Activated T-cell treated with anti-CD3 and anti-CD28 coated beads, Interleukin-2, amount 50 U/mL, for 72 hours (primary cell): ENCODE results near the gene FAM219B. TPM values are rescaled to one million over a fixed set of nuclear protein-coding genes. Genes with fewer than 3 reads are reported as not detected.
"Not testable (repeated sequence)": the region's sequence is repeated elsewhere in the genome, so short reads cannot be mapped to it uniquely, and the experiment has no call there.

Source experiments
- ATAC-seq, 2 donors: fragments of 150-1000 bp; cut with Tn5 transposase; replicated peaks in 1 of 2; 2 replicates each; pipeline ENCODE4 v1.10.0; 2021; ENCODE audit warnings: moderate library complexity in 2 of 2, mild to moderate bottlenecking in 1 of 2
- DNase-seq, 2 donors: peaks; one replicate each; pipeline ENCODE4 v3.0.0; 2021 to 2022; ENCODE audit warnings: mixed read lengths in 1 of 2
- H3K27ac Mint-ChIP-seq: one replicate; pipeline ENCODE4 v1.8.0; 2022; ENCODE audit warnings: mild to moderate bottlenecking, moderate library complexity, mixed read lengths
- H3K27me3 Mint-ChIP-seq: one replicate; pipeline ENCODE4 v1.8.0; 2022; ENCODE audit warnings: low read depth, mixed read lengths
- H3K36me3 Mint-ChIP-seq, 2 donors: one replicate each; pipeline ENCODE4 v1.8.0; 2022; ENCODE audit warnings: mixed read lengths in 2 of 2, mild to moderate bottlenecking in 1 of 2; ENCODE audit not compliant: insufficient read depth in 2 of 2
- H3K4me1 Mint-ChIP-seq: one replicate; pipeline ENCODE4 v1.8.0; 2022; ENCODE audit warnings: low read depth, mixed read lengths
- H3K4me3 Mint-ChIP-seq, 2 donors: one replicate each; pipeline ENCODE4 v1.8.0; 2022; ENCODE audit warnings: mild to moderate bottlenecking in 2 of 2, mixed read lengths in 2 of 2, moderate library complexity in 2 of 2
- H3K9me3 Mint-ChIP-seq, 2 donors: one replicate each; pipeline ENCODE4 v1.8.0; 2022; ENCODE audit warnings: mixed read lengths in 2 of 2
- total RNA-seq, 2 donors: library from RNA; stranded (reverse); gene quantifications; one replicate each; pipeline ENCODE4 v1.2.3, GENCODE V29; 2022

Gene FAM219B
- total RNA-seq, 2 donors from 2014 or later = 88.3 to 90.1 TPM

DNA sequence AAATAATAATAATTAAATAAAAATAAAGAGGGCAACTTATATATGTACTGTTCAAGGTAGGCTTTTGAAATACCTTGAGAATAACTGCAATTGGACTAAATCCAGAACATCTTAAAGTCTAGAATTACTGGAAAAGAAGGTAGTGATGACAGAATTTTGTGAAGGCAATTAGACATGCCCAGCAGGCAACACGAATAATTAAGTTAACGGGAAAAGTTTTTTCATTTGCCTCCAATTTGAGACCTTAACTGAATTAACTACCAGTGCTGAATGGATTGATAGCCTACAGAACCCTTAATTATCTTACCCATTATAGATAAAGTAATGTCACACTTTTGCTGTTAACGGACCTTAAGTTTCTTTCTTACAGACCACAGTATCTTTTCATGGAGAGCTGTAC lies 17.9 kb upstream of the FAM219B start:
- Mint-ChIP-seq H3K4me3 (no peak overlapping the region), H3K27me3 (no peaks in the 10 kb centered on the region)
- no peak for ATAC-seq

DNA sequence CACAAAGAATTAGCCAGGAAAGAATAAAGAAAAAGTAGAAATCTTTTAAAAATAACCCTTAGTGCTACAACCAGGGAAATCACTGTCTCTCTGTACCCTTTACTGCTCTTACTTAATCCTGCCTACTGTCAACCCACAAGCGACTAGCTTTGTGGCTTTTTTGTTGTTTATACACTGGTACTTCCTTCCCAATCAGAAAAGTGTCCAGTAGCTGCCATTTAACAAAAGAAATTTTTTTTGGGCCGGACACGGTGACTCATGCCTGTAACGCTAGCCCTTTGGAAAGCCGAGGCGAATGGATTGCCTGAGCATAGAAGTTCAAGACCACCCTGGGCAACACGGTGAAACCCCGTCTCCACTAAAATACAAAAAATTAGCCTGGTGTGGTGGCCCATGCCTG lies 13.8 kb upstream of the FAM219B start:
- H3K27ac Mint-ChIP-seq = no peak overlapping the region
- ATAC-seq (no peak), DNase-seq (no peak)
- H3K27me3 Mint-ChIP-seq = no peaks in the 10 kb centered on the region
- H3K9me3 Mint-ChIP-seq = no peaks in the 10 kb centered on the region
- peaks cover 11 to 29% of the 10 kb centered on the region in 2 donors for H3K36me3 Mint-ChIP-seq
- H3K4me1 Mint-ChIP-seq = peaks cover 6% of the 10 kb centered on the region
- no peak overlapping the region for H3K4me3 Mint-ChIP-seq

More for the DNA sequence above, 17.9 kb upstream of the FAM219B start:
- peaks cover 6 to 22% of the 10 kb centered on the region in 2 donors for H3K36me3 Mint-ChIP-seq
- DNase-seq = no peak
- peaks cover 6% of the 10 kb centered on the region for H3K4me1 Mint-ChIP-seq
- H3K9me3 Mint-ChIP-seq = no peaks in the 10 kb centered on the region
- no peak overlapping the region for H3K27ac Mint-ChIP-seq

DNA sequence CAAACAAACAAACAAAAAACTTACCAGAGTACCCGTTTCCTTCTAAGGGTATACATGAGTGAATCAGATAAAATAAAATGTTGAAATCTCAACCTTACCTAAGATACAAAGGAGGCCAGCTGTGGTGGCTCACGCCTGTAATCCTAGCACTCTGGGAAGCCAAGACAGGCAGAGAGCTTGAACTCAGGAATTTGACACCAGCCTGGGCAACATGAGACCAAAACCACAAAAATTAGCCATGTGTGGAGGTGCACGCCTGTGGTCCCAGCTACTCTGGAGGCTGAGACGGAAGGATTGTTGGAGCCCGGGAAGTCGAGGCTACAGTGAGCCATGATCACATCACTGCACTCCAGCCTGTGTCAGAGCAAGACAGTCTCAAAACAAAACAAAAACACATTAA lies 11.0 kb upstream of the FAM219B start:
- no peaks in the 10 kb centered on the region for H3K9me3 Mint-ChIP-seq
- H3K27me3 Mint-ChIP-seq = no peaks in the 10 kb centered on the region
- H3K36me3 Mint-ChIP-seq = peaks cover 10 to 24% of the 10 kb centered on the region in 2 donors
- DNase-seq = no peak
- no peak overlapping the region for H3K27ac Mint-ChIP-seq
- H3K4me1 Mint-ChIP-seq = no peaks in the 10 kb centered on the region
- ATAC-seq = no peak
- no peak overlapping the region for H3K4me3 Mint-ChIP-seq

DNA sequence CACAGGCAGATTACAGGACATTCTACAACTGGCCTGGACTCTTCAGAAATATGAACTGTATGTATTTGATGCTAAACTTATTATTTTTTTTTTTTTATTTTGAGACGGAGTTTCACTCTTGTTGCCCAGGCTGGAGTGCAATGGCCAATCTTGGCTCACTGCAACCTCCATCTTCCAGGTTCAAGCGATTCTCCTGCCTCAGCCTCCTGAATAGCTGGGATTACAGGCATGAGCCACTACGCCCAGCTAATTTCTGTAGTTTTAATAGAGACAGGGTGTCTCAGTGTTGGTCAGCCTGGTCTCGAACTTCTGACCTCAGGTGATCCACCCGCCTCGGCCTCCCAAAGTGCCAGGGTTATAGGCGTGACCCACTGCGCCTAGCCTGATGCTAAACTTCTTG lies 7.1 kb upstream of the FAM219B start:
- not testable (repeated sequence) for H3K4me1 Mint-ChIP-seq, H3K27ac Mint-ChIP-seq, H3K9me3 Mint-ChIP-seq

DNA sequence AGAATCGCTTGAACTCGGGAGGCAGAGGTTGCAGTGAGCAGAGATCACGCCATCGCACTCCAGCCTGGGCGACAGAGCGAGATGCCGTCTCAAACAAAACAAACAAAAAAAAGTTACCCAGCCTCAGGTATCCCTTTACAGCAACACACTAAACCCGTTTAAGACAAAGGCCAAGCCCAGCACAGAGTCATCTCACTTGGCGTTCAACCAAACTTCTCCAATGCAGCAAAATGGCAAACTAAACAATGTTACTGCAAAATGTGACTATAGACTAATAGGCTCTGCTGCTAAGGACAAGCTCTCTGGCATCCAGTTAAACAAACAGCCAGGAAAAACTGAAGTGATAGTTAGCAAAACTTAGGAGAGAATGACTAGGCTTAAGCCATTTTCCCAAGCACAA lies 6.4 kb upstream of the FAM219B start:
- Mint-ChIP-seq H3K4me1 (no peaks in the 10 kb centered on the region), H3K27me3 (no peaks in the 10 kb centered on the region), H3K27ac (no peak overlapping the region), H3K9me3 (no peaks in the 10 kb centered on the region), H3K4me3 (no peak overlapping the region), H3K36me3 (peaks cover 0 to 13% of the 10 kb centered on the region in 2 donors)
- ATAC-seq = no peak
- DNase-seq = no peak

More for the DNA sequence above, 7.1 kb upstream of the FAM219B start:
- not testable (repeated sequence) for ATAC-seq, H3K27me3 Mint-ChIP-seq, DNase-seq, H3K4me3 Mint-ChIP-seq
- H3K36me3 Mint-ChIP-seq = peaks cover 3 to 15% of the 10 kb centered on the region in 2 donors

DNA sequence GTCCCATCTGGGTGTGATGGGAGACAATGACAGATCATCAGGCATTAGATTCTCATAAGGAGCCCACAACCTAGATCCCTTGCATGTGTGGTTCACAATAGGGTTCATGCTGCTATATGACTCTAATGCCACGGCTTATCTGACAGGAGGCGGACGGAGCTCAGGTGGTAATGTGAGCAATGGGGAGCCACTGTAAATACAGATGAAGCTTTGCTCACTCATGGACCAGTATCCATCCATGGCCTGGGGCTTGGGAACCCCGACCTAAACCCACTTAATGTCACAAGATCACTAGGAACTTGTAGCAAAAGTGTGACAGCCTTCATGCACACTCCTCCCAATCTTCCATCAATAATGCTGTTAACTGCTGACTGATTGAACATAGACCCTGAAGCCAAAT lies 2.0 kb upstream of the FAM219B start:
- no peak overlapping the region for H3K27ac Mint-ChIP-seq
- H3K4me3 Mint-ChIP-seq = no peak overlapping the region
- ATAC-seq (no peak), DNase-seq (no peak)
- no peaks in the 10 kb centered on the region for H3K9me3 Mint-ChIP-seq
- peaks cover 3 to 4% of the 10 kb centered on the region in 2 donors for H3K36me3 Mint-ChIP-seq
- H3K27me3 Mint-ChIP-seq = no peaks in the 10 kb centered on the region
- H3K4me1 Mint-ChIP-seq = peaks cover 25% of the 10 kb centered on the region

DNA sequence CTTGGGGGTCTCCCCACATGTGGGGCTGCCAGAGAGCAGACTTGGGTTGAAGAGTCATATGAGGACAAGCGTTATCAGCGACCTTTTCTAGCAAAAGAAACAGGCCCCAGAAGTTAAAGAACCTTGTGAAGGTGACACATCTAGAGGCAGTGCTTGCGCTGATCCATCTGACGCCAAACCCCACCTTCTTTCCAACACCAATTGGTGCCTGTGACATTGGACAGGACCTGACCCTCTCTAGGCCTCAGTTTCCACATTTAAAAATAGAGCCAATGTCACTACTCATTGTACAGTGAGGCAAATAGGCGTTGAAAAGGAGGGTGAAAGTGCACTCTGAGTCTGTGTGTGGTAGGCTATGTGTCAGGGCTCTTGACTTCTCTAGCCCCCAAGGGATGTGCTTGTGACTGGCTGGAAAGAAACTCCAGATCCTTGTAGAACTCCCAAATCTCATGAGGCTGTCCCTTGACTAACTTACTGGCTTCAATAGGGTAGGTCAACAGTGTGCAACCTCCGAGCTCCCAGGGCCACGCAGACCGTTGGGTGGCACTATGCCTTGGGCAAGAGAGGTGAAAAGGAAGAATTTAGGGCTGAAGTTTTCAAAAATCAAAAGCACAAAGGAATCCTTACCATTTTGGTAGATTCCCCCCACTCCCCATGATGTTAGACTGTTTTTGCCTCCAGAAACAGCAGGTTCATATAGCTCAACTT lies 666 bp upstream of the FAM219B start:
- DNase-seq (no peak), ATAC-seq (peak; percentile 4 to 20)
- Mint-ChIP-seq H3K4me3 (peak overlapping the region; percentile 87 to 97), H3K36me3 (peaks cover 5 to 7% of the 10 kb centered on the region in 2 donors), H3K27ac (peak overlapping the region; percentile 96), H3K4me1 (peaks cover 25% of the 10 kb centered on the region), H3K9me3 (no peaks in the 10 kb centered on the region), H3K27me3 (no peaks in the 10 kb centered on the region)

DNA sequence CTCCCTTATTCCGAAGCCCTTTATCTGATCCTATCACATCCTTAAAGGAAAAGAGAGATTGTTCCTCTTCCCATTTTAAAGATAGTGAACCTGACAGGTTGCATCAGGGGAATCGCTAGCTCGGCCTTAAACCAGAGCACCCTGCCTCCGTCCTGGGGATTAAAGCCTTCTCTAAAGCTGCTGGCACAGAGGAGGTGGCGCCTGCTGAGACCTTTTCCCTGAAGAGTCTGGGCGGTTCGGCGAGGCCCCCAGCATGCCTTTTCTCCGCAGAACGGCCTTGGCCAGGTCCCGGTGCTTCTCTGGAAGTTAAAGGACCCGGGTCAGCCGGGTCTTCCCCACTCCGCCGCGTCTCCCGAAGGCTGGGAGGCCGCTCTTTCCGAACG lies 593 bp downstream of the FAM219B start:
- Mint-ChIP-seq H3K4me3 (peak overlapping the region; percentile 87 to 97), H3K9me3 (no peaks in the 10 kb centered on the region), H3K27me3 (no peaks in the 10 kb centered on the region), H3K27ac (peak overlapping the region; percentile 54), H3K4me1 (peaks cover 26% of the 10 kb centered on the region), H3K36me3 (peaks cover 5 to 8% of the 10 kb centered on the region in 2 donors)
- ATAC-seq (peak; percentile 27 to 35), DNase-seq (no peak)

DNA sequence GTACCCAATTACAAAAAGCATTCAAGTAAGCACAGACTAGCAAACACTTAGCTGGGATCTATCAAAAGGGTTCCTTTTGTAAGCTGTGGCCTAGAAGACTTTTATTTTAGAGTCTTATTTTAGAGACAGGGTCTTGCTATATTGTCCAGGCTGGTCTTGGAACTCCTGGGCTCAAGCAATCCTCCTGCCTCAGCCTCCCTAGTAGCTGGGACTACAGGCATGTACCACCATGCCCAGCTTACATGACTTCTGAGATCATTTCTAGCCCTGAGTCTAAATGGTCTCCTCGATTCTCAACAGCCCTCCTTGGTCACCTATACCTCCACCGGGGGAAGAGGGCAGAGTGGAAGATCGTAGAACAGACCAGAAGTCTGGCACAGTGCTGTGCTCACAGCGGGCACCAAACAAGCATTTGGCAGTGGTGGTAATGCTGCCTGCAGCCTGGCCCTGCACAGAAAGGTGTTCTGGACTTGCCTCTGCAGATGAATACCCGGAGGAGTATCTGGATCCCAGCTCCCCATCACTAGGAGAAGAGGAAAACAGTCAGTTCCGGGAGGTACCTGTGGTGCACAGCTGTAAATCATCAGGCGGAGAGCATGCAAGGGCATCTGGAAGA lies 2.4 kb downstream of the FAM219B start:
- Mint-ChIP-seq H3K9me3 (no peaks in the 10 kb centered on the region), H3K4me3 (peak overlapping the region; percentile 87 to 97), H3K27me3 (no peaks in the 10 kb centered on the region), H3K36me3 (peaks cover 6 to 13% of the 10 kb centered on the region in 2 donors), H3K4me1 (peaks cover 32% of the 10 kb centered on the region), H3K27ac (no peak overlapping the region)
- DNase-seq (no peak), ATAC-seq (no peak)

DNA sequence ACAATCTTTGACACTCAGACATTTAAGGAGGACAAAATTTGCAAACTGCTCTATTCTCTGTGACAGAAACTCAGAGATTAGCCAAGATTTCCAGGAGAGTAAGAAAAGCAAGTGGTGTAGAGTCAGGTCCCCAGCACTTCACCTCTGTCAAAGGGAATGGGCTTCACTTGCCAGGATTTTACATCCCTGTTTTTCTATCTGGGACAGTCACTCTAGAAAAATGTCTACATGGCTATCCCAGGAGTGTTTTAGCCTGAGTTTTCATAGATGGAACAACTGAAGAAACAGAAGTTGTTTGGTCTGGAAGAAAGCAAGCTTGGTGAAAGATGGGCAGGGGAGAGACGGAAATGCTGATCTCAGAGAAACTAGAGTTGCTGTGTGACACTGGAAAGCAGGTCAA lies 3.0 kb downstream of the FAM219B start:
- ATAC-seq = no peak
- Mint-ChIP-seq H3K27me3 (no peaks in the 10 kb centered on the region), H3K4me3 (no peak overlapping the region), H3K36me3 (peaks cover 6 to 13% of the 10 kb centered on the region in 2 donors), H3K9me3 (no peaks in the 10 kb centered on the region), H3K4me1 (peaks cover 32% of the 10 kb centered on the region), H3K27ac (no peak overlapping the region)
- DNase-seq = no peak

DNA sequence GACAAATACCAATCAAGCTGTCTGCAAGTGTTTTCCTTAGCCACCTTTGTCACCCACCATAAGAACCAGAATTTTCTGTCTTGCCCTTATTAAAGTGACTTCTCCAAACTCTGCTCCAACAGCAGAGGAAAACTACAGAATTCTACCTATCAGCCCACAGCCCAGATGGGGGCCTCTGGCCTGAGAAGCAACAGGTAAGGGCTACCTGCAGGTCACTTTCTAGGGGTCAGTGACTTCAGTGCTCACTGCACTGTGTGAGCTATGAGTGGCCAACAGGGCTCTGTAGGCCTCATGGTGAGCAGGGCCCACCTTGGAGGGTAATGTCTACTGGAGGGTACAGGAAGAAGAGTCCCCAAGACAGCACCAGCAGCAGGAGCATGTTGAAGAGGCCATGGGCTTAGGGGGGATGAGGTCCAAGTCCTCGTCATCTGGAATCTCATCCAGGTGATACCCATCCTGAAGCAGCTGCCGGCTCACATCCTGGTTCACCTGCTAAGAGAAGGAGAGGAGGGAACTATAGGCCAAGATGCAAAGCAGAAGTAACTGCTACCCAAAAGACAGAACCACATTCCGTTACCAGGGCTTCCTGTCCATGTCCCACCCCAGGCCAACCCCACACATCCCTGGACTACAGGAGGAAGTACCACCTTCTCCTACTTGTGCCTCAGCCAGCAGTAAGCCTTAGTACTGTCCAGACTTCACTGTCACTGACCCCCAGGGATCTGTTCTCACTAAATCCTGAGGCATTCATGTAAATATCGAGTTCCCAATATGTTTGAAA lies 4.2 kb downstream of the FAM219B start:
- H3K36me3 Mint-ChIP-seq = peaks cover 6 to 13% of the 10 kb centered on the region in 2 donors
- H3K4me3 Mint-ChIP-seq = no peak overlapping the region
- H3K9me3 Mint-ChIP-seq = no peaks in the 10 kb centered on the region
- no peaks in the 10 kb centered on the region for H3K27me3 Mint-ChIP-seq
- DNase-seq = no peak
- no peak for ATAC-seq
- H3K27ac Mint-ChIP-seq = no peak overlapping the region
- peaks cover 27% of the 10 kb centered on the region for H3K4me1 Mint-ChIP-seq

DNA sequence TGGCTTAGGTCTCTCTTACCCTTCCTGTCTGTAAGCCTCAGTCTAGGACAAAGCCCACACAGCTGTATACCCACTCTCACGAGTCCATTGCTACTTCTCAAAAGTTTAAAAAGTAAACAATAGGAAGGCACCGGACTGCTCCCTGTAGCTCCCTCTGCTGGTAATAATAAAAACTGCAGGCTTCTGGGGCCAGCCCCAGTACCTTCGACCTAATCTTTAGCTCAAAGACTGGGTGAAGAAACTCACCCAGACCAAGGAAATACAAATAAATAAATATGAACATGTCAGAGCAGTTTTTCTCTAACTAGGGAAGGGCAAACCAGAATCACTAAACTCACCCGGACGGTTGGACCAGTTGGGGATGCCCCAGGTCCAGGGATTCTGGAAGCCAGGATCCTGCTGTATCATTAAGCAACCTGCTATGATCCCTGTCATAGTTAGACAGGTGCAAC lies 5.0 kb downstream of the FAM219B start:
- H3K36me3 Mint-ChIP-seq = peaks cover 3 to 13% of the 10 kb centered on the region in 2 donors

DNA sequence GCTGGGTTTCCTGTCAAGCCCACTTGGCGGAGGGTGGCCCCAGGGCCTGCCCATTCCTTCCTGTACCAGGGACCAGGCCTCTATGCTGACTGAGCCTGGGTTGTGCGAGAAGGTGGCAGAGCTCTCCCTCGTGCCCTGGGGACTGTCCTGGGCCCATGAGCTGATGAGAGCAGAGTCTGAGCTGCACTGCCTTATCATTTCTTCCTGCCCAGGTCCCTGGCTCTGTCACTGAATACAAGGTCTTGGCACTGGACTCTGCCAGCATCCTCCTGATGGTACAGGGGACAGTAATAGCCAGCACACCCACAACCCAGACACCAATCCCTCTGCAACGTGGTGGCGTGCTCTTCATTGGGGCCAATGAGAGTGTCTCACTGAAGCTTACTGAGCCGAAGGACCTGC lies 9.3 kb downstream of the FAM219B start:
- Mint-ChIP-seq H3K9me3 (no peaks in the 10 kb centered on the region), H3K27ac (peak overlapping the region; percentile 23), H3K36me3 (peaks cover 2 to 13% of the 10 kb centered on the region in 2 donors), H3K4me3 (no peak overlapping the region), H3K4me1 (peaks cover 24% of the 10 kb centered on the region), H3K27me3 (no peaks in the 10 kb centered on the region)
- ATAC-seq (no peak), DNase-seq (no peak)

More for the DNA sequence above, 5.0 kb downstream of the FAM219B start:
- Mint-ChIP-seq H3K4me3 (no peak overlapping the region), H3K4me1 (peaks cover 24% of the 10 kb centered on the region), H3K27me3 (no peaks in the 10 kb centered on the region), H3K9me3 (no peaks in the 10 kb centered on the region), H3K27ac (no peak overlapping the region)
- DNase-seq = peak; percentile 58 to 73
- peak; percentile 23 to 46 for ATAC-seq
